ENCODE results near the gene DHODH. TPM values are rescaled to one million over a fixed set of nuclear protein-coding genes. Genes with fewer than 3 reads are reported as not detected.

DHODH gene
- total and polyA plus RNA-seq, 2 of the 13 experiments (the other 11 are each of a cell fraction or from before 2014, with no cell fraction given), result 10.7 to 16.4 TPM

DNA sequence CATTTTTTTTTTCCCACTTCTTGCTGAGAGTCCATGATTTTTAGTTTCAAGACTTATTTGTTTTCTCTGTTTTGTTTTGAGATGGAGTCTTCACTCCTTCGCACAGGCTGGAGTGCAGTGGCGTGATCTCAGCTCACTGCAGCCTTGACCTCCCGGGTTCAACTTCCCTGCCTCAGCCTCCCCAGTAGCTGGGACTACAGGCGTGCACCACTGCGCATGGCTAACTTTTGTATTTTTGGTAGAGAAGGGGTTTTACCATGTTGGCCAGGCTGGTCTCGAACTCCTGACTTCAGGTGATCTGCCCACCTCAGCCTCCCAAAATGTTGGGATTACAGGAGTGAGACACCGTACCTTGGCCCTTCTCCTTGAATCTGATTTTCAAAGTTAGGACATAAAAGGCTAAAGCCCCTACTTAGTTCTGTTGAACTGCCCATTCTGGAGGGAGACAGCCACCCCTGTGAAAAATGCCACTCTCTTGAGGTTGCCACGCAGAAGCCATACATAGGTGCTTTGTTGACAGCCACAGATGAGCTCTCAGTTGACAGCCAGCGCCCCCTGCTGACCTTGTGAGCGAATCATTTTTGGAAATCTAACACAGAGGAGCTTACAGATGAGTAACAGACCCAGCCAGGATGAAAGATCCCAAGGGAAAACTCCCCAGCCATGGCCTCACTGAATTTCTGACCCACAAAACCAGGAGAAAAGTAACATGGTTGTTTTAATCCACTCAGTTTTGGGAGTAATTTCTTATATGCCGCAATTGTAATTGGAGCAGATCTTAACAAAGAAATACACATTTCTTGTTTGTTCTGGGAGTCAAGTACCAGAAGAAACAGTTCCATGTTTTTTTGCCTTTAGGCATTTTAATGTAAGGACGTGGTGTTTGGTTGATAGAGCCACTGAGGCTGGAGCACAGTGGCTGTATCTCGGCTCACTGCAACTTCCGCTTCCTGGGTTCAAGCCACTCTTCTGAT, 47.2 kb upstream of the DHODH start (continued):
- TF ChIP-seq, protein P1, sequence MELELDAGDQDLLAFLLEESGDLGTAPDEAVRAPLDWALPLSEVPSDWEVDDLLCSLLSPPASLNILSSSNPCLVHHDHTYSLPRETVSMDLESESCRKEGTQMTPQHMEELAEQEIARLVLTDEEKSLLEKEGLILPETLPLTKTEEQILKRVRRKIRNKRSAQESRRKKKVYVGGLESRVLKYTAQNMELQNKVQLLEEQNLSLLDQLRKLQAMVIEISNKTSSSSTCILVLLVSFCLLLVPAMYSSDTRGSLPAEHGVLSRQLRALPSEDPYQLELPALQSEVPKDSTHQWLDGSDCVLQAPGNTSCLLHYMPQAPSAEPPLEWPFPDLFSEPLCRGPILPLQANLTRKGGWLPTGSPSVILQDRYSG (CRISPR knock-in tag; IDR thresholded peaks at IDR 0.05), result no peak
- TF ChIP-seq, protein P2, sequence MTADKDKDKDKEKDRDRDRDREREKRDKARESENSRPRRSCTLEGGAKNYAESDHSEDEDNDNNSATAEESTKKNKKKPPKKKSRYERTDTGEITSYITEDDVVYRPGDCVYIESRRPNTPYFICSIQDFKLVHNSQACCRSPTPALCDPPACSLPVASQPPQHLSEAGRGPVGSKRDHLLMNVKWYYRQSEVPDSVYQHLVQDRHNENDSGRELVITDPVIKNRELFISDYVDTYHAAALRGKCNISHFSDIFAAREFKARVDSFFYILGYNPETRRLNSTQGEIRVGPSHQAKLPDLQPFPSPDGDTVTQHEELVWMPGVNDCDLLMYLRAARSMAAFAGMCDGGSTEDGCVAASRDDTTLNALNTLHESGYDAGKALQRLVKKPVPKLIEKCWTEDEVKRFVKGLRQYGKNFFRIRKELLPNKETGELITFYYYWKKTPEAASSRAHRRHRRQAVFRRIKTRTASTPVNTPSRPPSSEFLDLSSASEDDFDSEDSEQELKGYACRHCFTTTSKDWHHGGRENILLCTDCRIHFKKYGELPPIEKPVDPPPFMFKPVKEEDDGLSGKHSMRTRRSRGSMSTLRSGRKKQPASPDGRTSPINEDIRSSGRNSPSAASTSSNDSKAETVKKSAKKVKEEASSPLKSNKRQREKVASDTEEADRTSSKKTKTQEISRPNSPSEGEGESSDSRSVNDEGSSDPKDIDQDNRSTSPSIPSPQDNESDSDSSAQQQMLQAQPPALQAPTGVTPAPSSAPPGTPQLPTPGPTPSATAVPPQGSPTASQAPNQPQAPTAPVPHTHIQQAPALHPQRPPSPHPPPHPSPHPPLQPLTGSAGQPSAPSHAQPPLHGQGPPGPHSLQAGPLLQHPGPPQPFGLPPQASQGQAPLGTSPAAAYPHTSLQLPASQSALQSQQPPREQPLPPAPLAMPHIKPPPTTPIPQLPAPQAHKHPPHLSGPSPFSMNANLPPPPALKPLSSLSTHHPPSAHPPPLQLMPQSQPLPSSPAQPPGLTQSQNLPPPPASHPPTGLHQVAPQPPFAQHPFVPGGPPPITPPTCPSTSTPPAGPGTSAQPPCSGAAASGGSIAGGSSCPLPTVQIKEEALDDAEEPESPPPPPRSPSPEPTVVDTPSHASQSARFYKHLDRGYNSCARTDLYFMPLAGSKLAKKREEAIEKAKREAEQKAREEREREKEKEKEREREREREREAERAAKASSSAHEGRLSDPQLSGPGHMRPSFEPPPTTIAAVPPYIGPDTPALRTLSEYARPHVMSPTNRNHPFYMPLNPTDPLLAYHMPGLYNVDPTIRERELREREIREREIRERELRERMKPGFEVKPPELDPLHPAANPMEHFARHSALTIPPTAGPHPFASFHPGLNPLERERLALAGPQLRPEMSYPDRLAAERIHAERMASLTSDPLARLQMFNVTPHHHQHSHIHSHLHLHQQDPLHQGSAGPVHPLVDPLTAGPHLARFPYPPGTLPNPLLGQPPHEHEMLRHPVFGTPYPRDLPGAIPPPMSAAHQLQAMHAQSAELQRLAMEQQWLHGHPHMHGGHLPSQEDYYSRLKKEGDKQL (CRISPR knock-in tag; IDR thresholded peaks at IDR 0.05; ENCODE audit: low read depth), result no peak
- TF ChIP-seq, protein P3, sequence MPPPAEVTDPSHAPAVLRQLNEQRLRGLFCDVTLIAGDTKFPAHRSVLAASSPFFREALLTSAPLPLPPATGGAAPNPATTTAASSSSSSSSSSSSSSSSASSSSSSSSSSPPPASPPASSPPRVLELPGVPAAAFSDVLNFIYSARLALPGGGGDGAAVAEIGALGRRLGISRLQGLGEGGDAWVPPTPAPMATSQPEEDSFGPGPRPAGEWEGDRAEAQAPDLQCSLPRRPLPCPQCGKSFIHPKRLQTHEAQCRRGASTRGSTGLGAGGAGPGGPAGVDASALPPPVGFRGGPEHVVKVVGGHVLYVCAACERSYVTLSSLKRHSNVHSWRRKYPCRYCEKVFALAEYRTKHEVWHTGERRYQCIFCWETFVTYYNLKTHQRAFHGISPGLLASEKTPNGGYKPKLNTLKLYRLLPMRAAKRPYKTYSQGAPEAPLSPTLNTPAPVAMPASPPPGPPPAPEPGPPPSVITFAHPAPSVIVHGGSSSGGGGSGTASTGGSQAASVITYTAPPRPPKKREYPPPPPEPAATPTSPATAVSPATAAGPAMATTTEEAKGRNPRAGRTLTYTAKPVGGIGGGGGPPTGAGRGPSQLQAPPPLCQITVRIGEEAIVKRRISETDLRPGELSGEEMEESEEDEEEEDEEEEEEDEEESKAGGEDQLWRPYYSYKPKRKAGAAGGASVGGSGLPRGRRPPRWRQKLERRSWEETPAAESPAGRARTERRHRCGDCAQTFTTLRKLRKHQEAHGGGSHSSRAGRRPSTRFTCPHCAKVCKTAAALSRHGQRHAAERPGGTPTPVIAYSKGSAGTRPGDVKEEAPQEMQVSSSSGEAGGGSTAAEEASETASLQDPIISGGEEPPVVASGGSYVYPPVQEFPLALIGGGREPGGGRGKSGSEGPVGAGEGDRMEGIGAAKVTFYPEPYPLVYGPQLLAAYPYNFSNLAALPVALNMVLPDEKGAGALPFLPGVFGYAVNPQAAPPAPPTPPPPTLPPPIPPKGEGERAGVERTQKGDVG (CRISPR knock-in tag; IDR thresholded peaks at IDR 0.05; ENCODE audit: borderline replicate concordance), result no peak
- TF ChIP-seq FOXA3 (CRISPR knock-in tag; IDR thresholded peaks at IDR 0.05), result peak; percentile 87
- peak; percentile 83; the same call in 1 of the 2 replicates for TF ChIP-seq FOXK1 (CRISPR knock-in tag; IDR thresholded peaks at IDR 0.05; ENCODE audit: borderline replicate concordance, low read depth)
- TF ChIP-seq SMAD3 (CRISPR knock-in tag; IDR thresholded peaks at IDR 0.05), result peak; percentile 81; the same call in 1 of the 2 replicates
- TF ChIP-seq KAT8 (CRISPR knock-in tag; IDR thresholded peaks at IDR 0.05), result peak; percentile 47; the same call in 1 of the 2 replicates
- TF ChIP-seq CC2D1A (CRISPR knock-in tag; IDR thresholded peaks at IDR 0.05), result no peak
- 0 out of 2 replicates have a peak, but pooled peaks have one; percentile 40 for TF ChIP-seq ZNF224 (CRISPR knock-in tag; IDR thresholded peaks at IDR 0.05)
- TF ChIP-seq, protein P4, sequence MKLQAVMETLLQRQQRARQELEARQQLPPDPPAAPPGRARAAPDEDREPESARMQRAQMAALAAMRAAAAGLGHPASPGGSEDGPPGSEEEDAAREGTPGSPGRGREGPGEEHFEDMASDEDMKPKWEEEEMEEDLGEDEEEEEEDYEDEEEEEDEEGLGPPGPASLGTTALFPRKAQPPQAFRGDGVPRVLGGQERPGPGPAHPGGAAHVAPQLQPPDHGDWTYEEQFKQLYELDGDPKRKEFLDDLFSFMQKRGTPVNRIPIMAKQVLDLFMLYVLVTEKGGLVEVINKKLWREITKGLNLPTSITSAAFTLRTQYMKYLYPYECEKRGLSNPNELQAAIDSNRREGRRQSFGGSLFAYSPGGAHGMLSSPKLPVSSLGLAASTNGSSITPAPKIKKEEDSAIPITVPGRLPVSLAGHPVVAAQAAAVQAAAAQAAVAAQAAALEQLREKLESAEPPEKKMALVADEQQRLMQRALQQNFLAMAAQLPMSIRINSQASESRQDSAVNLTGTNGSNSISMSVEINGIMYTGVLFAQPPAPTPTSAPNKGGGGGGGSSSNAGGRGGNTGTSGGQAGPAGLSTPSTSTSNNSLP (IDR thresholded peaks at IDR 0.05; ENCODE audit: low read depth, low read length), result peak; percentile 76
- 0 out of 2 replicates have a peak, but pooled peaks have one; percentile 15 for TF ChIP-seq ZNF552 (CRISPR knock-in tag; IDR thresholded peaks at IDR 0.05; ENCODE audit: borderline replicate concordance)
- 0 out of 2 replicates have a peak, but pooled peaks have one; percentile 41 for TF ChIP-seq ZNF430 (CRISPR knock-in tag; IDR thresholded peaks at IDR 0.05)
- peak; percentile 69; the same call in 1 of the 2 replicates for TF ChIP-seq ARID2 (CRISPR knock-in tag; IDR thresholded peaks at IDR 0.05; ENCODE audit: borderline replicate concordance)
- TF ChIP-seq, protein P5, sequence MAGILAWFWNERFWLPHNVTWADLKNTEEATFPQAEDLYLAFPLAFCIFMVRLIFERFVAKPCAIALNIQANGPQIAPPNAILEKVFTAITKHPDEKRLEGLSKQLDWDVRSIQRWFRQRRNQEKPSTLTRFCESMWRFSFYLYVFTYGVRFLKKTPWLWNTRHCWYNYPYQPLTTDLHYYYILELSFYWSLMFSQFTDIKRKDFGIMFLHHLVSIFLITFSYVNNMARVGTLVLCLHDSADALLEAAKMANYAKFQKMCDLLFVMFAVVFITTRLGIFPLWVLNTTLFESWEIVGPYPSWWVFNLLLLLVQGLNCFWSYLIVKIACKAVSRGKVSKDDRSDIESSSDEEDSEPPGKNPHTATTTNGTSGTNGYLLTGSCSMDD (CRISPR knock-in tag; IDR thresholded peaks at IDR 0.05), result no peak
